HepG2 (cell line): ENCODE measurements around the gene ROMO1. TPM values are rescaled to one million over a fixed set of nuclear protein-coding genes. Genes with fewer than 3 reads are reported as not detected.

Experiments
- CHD2 ChIP-seq: IDR thresholded peaks from 2 replicates; pipeline ENCODE4 v1.6.1; 2011; ENCODE audit warnings: low read depth, low read length, improper control_type of control experiment
- EHMT2 ChIP-seq: fragments of 200-600 bp; sonication (generic); IDR thresholded peaks from 2 replicates; pipeline ENCODE4 v1.7.0; 2017; ENCODE audit warnings: antibody characterized with exemption, low read depth, low read length, borderline replicate concordance
- FLYWCH1 ChIP-seq: sonication (generic); formaldehyde crosslinking; IDR thresholded peaks from 2 replicates; pipeline ENCODE4 v1.8.1; 2023; ENCODE audit warnings: mild to moderate bottlenecking, missing genetic modification reagents
- FOSL1 ChIP-seq: sonication (generic); formaldehyde crosslinking; IDR thresholded peaks from 2 replicates; pipeline ENCODE4 v1.9.0; 2021; ENCODE audit warnings: missing genetic modification reagents, borderline replicate concordance
- FOXA1 ChIP-seq, 2 experiments: fragments of 450-650 bp in 1 of 2; sonication (generic) in 1 of 2; formaldehyde crosslinking in 1 of 2; IDR thresholded peaks; 2 replicates each; pipeline versions ENCODE4 v1.4.0 to v1.6.1; 2016 to 2020; ENCODE audit warnings: missing genetic modification reagents in 1 of 2
- GABPB1 ChIP-seq: IDR thresholded peaks from 2 replicates; pipeline ENCODE4 v1.6.1; 2016; ENCODE audit warnings: mild to moderate bottlenecking, missing genetic modification reagents, moderate library complexity, missing compliant biosample characterization
- MXD4 ChIP-seq: IDR thresholded peaks from 2 replicates; pipeline ENCODE4 v1.6.1; 2016; ENCODE audit warnings: mild to moderate bottlenecking, missing biosample characterization, missing genetic modification reagents
- NR2F2 ChIP-seq: IDR thresholded peaks from 2 replicates; pipeline ENCODE4 v1.6.1; 2012; ENCODE audit warnings: low read depth, inconsistent platforms, borderline replicate concordance
- PHB2 ChIP-seq: fragments of 450-650 bp; IDR thresholded peaks from 2 replicates; pipeline ENCODE4 v1.6.1; 2018; ENCODE audit not compliant: partially characterized antibody
- TBP ChIP-seq: sonication (generic); formaldehyde crosslinking; IDR thresholded peaks from 2 replicates; pipeline ENCODE4 v1.5.0; 2020; ENCODE audit warnings: missing genetic modification reagents
- ZFX ChIP-seq: sonication (generic); formaldehyde crosslinking; IDR thresholded peaks from 2 replicates; pipeline ENCODE4 v1.4.0; 2020; ENCODE audit warnings: mild to moderate bottlenecking, low read depth, missing genetic modification reagents, moderate library complexity
- ZKSCAN5 ChIP-seq: sonication (generic); formaldehyde crosslinking; IDR thresholded peaks from 2 replicates; pipeline ENCODE4 v1.5.1; 2020; ENCODE audit warnings: mild to moderate bottlenecking, missing genetic modification reagents
- ZNF572 ChIP-seq: sonication (generic); formaldehyde crosslinking; IDR thresholded peaks from 2 replicates; pipeline ENCODE4 v1.5.1; 2020; ENCODE audit warnings: mild to moderate bottlenecking, missing genetic modification reagents
- ZNF644 ChIP-seq: IDR thresholded peaks from 2 replicates; pipeline ENCODE4 v1.6.1; 2016; ENCODE audit warnings: low read depth
- ZNF652 ChIP-seq: IDR thresholded peaks from 2 replicates; pipeline ENCODE4 v1.6.1; 2016; ENCODE audit warnings: low read depth, borderline replicate concordance
- ZNF761 ChIP-seq: sonication (generic); formaldehyde crosslinking; conservative IDR thresholded peaks from 2 replicates; pipeline ENCODE4 v1.4.0; 2020; ENCODE audit warnings: mild to moderate bottlenecking, missing genetic modification reagents
- ZNF800 ChIP-seq: sonication (generic); formaldehyde crosslinking; IDR thresholded peaks from 2 replicates; pipeline ENCODE4 v1.4.0; 2020; ENCODE audit warnings: missing genetic modification reagents
- polyA plus RNA-seq, 8 experiments: library from polyadenylated mRNA; depleted of rRNA in 3 of 8; stranded (reverse) in 7 of 8; unstranded in 1 of 8; fragments of >200 nt; fragmentation: Illumina TruSeq in 4 of 8; extraction: Trizol in 4 of 8; gene quantifications; 2 replicates each; pipeline versions ENCODE4 v1.2.1 to v1.2.3, GENCODE V29; 2011 to 2016; ENCODE audit warnings: low read depth in 4 of 8, missing spikeins in 1 of 8, mixed read lengths in 1 of 8; ENCODE audit not compliant: insufficient read depth in 1 of 8
- total RNA-seq, 5 experiments: library from RNA; depleted of rRNA; stranded (reverse); fragments of >200 nt; fragmentation: Illumina TruSeq; extraction: Trizol; gene quantifications; 2 replicates each; pipeline ENCODE4 v1.2.3, GENCODE V29; 2016; ENCODE audit warnings: low read depth in 1 of 5
- TF ChIP-seq, protein P1 (sequence below), 2 experiments: sonication (generic) in 1 of 2; formaldehyde crosslinking in 1 of 2; IDR thresholded peaks; 2 replicates each; pipeline versions ENCODE4 v1.6.1 to v1.9.0; 2014 to 2022; ENCODE audit warnings: antibody characterized with exemption in 1 of 2, borderline replicate concordance in 1 of 2, inconsistent platforms in 1 of 2, low read depth in 1 of 2, missing genetic modification reagents in 1 of 2
- TF ChIP-seq, protein P2 (sequence below): sonication (generic); formaldehyde crosslinking; IDR thresholded peaks from 2 replicates; pipeline ENCODE4 v1.4.0; 2020; ENCODE audit warnings: mild to moderate bottlenecking, missing genetic modification reagents

Gene ROMO1
- total and polyA plus RNA-seq, 2 of the 13 experiments (the other 11 are each of a cell fraction or from before 2014, with no cell fraction given): 636 to 755 TPM

GRCh38 chr20:35663516-35664465 lies 35.4 kb upstream of the ROMO1 start (continued):
- no peak for TF ChIP-seq FOXA1 (IDR thresholded peaks at IDR 0.05)
- 0 out of 2 replicates have a peak, but pooled peaks have one; percentile 2 for TF ChIP-seq FOXA1 (CRISPR knock-in tag; IDR thresholded peaks at IDR 0.05)
- no peak for TF ChIP-seq ZFX (CRISPR knock-in tag)
- TF ChIP-seq ZNF652 (CRISPR knock-in tag): no peak
- TF ChIP-seq TBP (CRISPR knock-in tag): no peak
- TF ChIP-seq PHB2: no peak
- no peak for TF ChIP-seq ZNF761
- no peak for TF ChIP-seq ZNF572 (CRISPR knock-in tag)
- no peak; the same call in 1 of the 2 replicates for TF ChIP-seq MXD4 (CRISPR knock-in tag)
- TF ChIP-seq, protein P1, sequence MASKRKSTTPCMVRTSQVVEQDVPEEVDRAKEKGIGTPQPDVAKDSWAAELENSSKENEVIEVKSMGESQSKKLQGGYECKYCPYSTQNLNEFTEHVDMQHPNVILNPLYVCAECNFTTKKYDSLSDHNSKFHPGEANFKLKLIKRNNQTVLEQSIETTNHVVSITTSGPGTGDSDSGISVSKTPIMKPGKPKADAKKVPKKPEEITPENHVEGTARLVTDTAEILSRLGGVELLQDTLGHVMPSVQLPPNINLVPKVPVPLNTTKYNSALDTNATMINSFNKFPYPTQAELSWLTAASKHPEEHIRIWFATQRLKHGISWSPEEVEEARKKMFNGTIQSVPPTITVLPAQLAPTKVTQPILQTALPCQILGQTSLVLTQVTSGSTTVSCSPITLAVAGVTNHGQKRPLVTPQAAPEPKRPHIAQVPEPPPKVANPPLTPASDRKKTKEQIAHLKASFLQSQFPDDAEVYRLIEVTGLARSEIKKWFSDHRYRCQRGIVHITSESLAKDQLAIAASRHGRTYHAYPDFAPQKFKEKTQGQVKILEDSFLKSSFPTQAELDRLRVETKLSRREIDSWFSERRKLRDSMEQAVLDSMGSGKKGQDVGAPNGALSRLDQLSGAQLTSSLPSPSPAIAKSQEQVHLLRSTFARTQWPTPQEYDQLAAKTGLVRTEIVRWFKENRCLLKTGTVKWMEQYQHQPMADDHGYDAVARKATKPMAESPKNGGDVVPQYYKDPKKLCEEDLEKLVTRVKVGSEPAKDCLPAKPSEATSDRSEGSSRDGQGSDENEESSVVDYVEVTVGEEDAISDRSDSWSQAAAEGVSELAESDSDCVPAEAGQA (IDR thresholded peaks at IDR 0.05; ENCODE audit: low read depth): 0 out of 2 replicates have a peak, but pooled peaks have one; percentile 51
- TF ChIP-seq, protein P1 (CRISPR knock-in tag; IDR thresholded peaks at IDR 0.05; ENCODE audit: borderline replicate concordance): no peak
- TF ChIP-seq ZNF800 (CRISPR knock-in tag): no peak
- TF ChIP-seq, protein P2, sequence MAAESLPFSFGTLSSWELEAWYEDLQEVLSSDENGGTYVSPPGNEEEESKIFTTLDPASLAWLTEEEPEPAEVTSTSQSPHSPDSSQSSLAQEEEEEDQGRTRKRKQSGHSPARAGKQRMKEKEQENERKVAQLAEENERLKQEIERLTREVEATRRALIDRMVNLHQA: peak; percentile 50; the same call in 1 of the 2 replicates
- TF ChIP-seq ZKSCAN5: 0 out of 2 replicates have a peak, but pooled peaks have one; percentile 25
- TF ChIP-seq GABPB1 (CRISPR knock-in tag): no peak
- TF ChIP-seq CHD2: no peak
- no peak for TF ChIP-seq ZNF644 (CRISPR knock-in tag)
- TF ChIP-seq FLYWCH1 (CRISPR knock-in tag): 0 out of 2 replicates have a peak, but pooled peaks have one; percentile 22
- TF ChIP-seq NR2F2: no peak
- no peak for TF ChIP-seq FOSL1 (CRISPR knock-in tag)
- TF ChIP-seq EHMT2: no peak
